ACC112 (cell line): ENCODE data around the gene PLEKHA6.

Experiments used
- H2AFZ ChIP-seq: fragments of 200-600 bp; sonication (generic); one replicate; pipeline ENCODE4 v1.6.0; 2017; ENCODE audit warnings: antibody characterized with exemption, low read length; ENCODE audit not compliant: unreplicated experiment
- H3K27ac ChIP-seq: fragments of 200-600 bp; sonication (generic); 2 replicates; pipeline ENCODE4 v1.5.1; 2014; ENCODE audit warnings: low read depth, mild to moderate bottlenecking, antibody characterized with exemption, low read length, moderate library complexity
- H3K27me3 ChIP-seq: fragments of 200-600 bp; sonication (generic); 2 replicates; pipeline ENCODE4 v1.6.1; 2014; ENCODE audit warnings: mild to moderate bottlenecking, antibody characterized with exemption, low read length, moderate library complexity, mixed read lengths; ENCODE audit not compliant: insufficient read depth
- H3K36me3 ChIP-seq: fragments of 200-600 bp; sonication (generic); 2 replicates; pipeline ENCODE4 v1.6.1; 2016; ENCODE audit warnings: mild to moderate bottlenecking, antibody characterized with exemption, low read length, moderate library complexity, mixed read lengths; ENCODE audit not compliant: insufficient read depth
- H3K4me1 ChIP-seq: fragments of 200-600 bp; sonication (generic); one replicate; pipeline ENCODE4 v1.6.1; 2016; ENCODE audit warnings: low read length, mixed read lengths; ENCODE audit not compliant: insufficient read depth, unreplicated experiment, control insufficient read depth
- H3K4me3 ChIP-seq: fragments of 200-600 bp; sonication (generic); 2 replicates; pipeline ENCODE4 v1.5.1; 2014; ENCODE audit warnings: mild to moderate bottlenecking, low read depth, low read length
- H3K79me2 ChIP-seq: fragments of 200-600 bp; sonication (generic); one replicate; pipeline ENCODE4 v1.6.0; 2016; ENCODE audit warnings: low read length; ENCODE audit not compliant: control insufficient read depth, unreplicated experiment, insufficient read depth

The PLEKHA6 gene

DNA sequence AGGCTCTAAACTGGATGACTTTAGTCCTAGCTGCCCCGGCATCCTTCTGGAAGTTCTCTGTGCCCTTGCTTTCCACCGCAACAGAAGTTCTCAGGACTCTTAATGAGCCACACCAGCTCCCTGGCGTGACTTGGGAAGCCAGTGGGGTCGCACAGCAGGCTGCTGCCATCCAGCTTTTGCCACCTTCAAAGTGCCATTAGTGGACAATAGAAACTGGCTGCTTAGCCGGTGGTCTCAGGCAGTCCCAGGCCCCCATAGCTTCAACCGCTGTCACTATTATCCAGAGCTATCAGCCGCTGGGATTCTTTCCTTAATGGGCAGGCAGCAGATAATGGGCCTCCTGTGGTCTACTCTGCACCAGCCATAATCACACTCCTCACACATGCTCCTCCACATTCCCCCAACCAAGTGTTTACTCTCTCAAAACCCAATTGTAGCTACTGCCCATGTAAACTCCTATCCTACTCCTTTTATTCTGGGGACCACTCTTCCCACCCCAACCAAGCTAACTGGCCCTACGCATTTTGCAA, 37.3 kb downstream of the PLEKHA6 start:
- no peak overlapping the region for H3K27ac ChIP-seq
- H3K27me3 ChIP-seq: no peaks in the 10 kb centered on the region
- H3K4me3 ChIP-seq: no peak overlapping the region
- no peak overlapping the region for H2AFZ ChIP-seq
- peaks cover 36% of the 10 kb centered on the region for H3K4me1 ChIP-seq
- no peaks in the 10 kb centered on the region for H3K36me3 ChIP-seq
- no peaks in the 10 kb centered on the region for H3K79me2 ChIP-seq

DNA sequence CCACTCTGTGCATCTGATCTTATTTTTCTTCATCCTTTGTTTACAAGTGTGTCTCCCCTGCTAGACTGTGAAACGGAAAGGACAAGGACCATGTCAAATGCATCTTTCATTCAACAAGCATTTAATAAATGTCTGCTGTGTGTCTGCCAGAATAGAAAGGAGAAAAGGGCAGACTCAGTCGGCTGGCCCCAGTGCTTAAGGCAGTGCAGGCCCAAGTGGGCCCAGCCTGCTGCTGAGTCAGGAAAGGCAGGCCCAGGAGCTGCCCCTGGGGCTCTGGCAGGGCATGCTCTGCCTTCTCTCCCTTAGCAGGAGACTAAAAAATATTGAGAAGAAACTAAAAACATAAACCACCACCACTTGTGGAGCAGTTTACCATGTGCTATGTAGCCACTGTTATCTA, 38.1 kb downstream of the PLEKHA6 start:
- Histone ChIP-seq H3K4me1 (peaks cover 36% of the 10 kb centered on the region), H3K27ac (no peak overlapping the region), H3K79me2 (no peaks in the 10 kb centered on the region)

DNA sequence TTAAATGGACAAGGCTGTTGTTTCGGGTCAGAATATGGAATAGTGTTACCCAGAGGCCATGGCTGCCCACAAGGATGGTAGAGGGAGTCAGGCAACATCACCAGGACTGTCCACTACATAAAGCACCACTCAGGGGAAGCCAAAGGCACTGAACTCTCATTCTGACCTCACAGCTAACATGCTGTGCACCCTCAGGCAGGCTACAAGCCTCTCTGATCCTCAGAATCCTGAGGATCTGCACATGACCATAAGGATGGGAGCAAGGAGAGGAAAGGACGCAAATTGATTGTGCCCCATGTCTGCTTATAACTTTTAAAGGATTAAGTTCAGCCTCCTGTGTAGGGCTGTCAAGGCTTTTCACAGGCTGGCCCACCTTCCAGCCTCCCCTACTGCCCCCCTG, 38.7 kb downstream of the PLEKHA6 start:
- no peaks in the 10 kb centered on the region for H3K36me3 ChIP-seq
- no peaks in the 10 kb centered on the region for H3K27me3 ChIP-seq
- no peaks in the 10 kb centered on the region for H3K79me2 ChIP-seq
- no peak overlapping the region for H2AFZ ChIP-seq
- H3K4me1 ChIP-seq: peaks cover 36% of the 10 kb centered on the region
- no peak overlapping the region for H3K27ac ChIP-seq
- H3K4me3 ChIP-seq: no peak overlapping the region

More for the DNA sequence above, 38.1 kb downstream of the PLEKHA6 start:
- H3K4me3 ChIP-seq: no peak overlapping the region
- H3K36me3 ChIP-seq: no peaks in the 10 kb centered on the region
- H3K27me3 ChIP-seq: no peaks in the 10 kb centered on the region
- no peak overlapping the region for H2AFZ ChIP-seq

DNA sequence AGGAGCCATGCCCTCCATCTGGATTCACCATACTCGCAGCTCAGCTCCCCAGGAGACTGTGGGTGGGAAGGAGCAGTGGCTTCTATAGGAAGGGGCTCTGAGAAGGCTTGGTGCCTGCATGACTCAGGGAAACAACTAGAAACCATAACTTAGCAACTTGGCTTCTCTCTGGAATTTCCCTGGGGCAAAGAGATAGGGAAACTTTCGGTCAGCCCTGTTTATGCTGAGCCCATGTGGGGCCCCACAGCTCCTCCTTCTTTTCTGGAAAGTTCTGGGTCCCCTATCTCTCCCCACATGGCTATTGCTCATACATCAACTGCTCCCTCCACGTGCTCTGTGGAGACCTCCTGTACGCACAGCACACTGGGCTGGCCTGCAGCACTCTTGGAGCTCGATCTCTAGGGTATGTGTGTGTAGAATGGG, 39.3 kb downstream of the PLEKHA6 start:
- Histone ChIP-seq H3K4me3 (no peak overlapping the region), H3K36me3 (no peaks in the 10 kb centered on the region), H3K27me3 (no peaks in the 10 kb centered on the region), H3K27ac (no peak overlapping the region), H2AFZ (no peak overlapping the region), H3K4me1 (peaks cover 36% of the 10 kb centered on the region), H3K79me2 (no peaks in the 10 kb centered on the region)

DNA sequence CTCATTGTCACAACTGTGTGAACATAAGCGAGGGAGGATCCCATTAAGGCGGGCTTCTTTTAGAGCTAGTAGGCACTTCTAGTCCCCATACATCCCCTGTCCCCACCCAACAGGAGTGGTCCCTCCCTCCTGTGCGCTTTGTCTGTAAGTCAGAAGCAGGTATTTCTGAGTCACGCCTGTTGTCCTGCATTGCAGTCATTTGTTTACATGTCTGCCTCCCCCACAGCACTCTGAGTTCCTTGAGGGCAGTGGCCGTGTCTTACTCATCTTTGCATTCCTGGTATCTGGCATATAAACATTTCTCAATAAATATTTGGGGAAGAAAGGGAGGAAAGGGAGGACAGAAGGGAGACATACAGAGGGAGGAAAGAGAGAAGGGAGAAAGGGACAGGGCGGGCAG, 40.3 kb downstream of the PLEKHA6 start:
- Histone ChIP-seq H3K27me3 (peaks cover 4% of the 10 kb centered on the region; the same call in 1 of the 2 replicates), H3K4me1 (peaks cover 36% of the 10 kb centered on the region), H3K4me3 (no peak overlapping the region), H3K27ac (peak overlapping the region; percentile 4; the same call in 1 of the 2 replicates), H2AFZ (no peak overlapping the region), H3K36me3 (no peaks in the 10 kb centered on the region), H3K79me2 (no peaks in the 10 kb centered on the region)

DNA sequence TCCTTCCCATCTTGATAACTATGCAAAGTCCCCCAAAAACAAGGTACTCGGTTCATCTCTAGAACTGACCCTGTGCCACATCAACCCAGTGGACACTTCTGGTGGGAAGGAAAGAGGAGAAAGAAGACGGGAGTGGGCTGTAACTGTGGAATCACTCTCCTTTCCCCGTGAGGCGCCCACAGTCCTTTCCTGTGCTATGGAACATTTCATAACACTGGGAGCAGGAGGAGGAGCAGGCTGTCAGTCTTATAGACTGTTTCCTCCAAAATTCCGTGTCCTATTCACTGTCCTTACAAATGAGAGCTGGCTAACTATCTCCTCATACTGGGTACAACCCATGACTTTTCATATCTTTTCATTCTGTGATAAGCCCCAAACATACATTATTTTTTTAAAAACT, 40.7 kb downstream of the PLEKHA6 start:
- H3K36me3 ChIP-seq: no peaks in the 10 kb centered on the region
- no peak overlapping the region for H3K4me3 ChIP-seq
- no peak overlapping the region for H2AFZ ChIP-seq
- peaks cover 9% of the 10 kb centered on the region; the same call in 1 of the 2 replicates for H3K27me3 ChIP-seq
- no peak overlapping the region for H3K27ac ChIP-seq
- peaks cover 31% of the 10 kb centered on the region for H3K4me1 ChIP-seq
- no peaks in the 10 kb centered on the region for H3K79me2 ChIP-seq

DNA sequence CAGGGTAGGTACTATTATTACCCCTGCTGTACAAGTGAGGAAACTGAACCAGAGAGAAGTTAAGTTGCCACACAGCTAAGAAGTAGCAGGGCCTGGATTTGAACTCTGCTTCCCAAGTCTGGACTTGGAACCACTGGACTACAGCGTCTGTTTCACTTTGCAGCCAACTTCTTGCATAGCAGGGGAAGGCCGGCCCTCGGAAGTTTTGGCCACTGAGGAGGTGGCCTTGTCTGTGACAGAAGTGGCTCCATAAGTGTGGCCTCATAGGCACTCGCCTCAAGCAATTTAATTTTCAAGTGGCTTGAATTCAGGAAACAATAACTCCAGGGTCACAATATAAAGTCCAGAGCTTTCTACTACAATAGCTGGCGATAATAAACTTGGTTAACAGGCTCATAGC, 41.4 kb downstream of the PLEKHA6 start:
- H3K79me2 ChIP-seq: no peaks in the 10 kb centered on the region

DNA sequence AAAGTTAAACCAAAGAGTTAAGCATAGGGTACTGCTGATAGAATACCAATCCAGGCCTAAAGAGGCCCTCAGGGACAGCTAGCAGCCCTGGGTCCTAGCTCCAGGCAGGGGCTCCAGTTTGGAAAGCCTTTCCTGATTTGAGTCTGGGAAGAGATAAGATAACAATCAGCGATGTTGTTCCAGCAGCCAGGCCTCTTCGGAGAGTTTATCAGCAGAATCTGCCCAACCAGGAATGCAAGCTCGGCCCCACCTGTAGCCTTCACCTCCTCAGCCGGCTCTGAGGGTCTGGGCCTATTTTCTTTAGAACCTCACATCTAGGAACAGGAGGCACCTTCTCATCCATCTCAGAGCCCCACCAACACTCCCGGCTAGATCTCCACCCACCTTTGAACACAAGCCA, 42.6 kb downstream of the PLEKHA6 start:
- Histone ChIP-seq H3K79me2 (no peaks in the 10 kb centered on the region), H3K36me3 (no peaks in the 10 kb centered on the region), H3K4me1 (peaks cover 21% of the 10 kb centered on the region), H3K27me3 (peaks cover 16% of the 10 kb centered on the region; the same call in 1 of the 2 replicates), H3K27ac (no peak overlapping the region), H3K4me3 (no peak overlapping the region), H2AFZ (no peak overlapping the region)

More for the DNA sequence above, 41.4 kb downstream of the PLEKHA6 start:
- H2AFZ ChIP-seq: no peak overlapping the region
- H3K4me3 ChIP-seq: no peak overlapping the region
- H3K27me3 ChIP-seq: peaks cover 16% of the 10 kb centered on the region; the same call in 1 of the 2 replicates
- no peaks in the 10 kb centered on the region for H3K36me3 ChIP-seq
- no peak overlapping the region for H3K27ac ChIP-seq
- H3K4me1 ChIP-seq: peaks cover 24% of the 10 kb centered on the region

DNA sequence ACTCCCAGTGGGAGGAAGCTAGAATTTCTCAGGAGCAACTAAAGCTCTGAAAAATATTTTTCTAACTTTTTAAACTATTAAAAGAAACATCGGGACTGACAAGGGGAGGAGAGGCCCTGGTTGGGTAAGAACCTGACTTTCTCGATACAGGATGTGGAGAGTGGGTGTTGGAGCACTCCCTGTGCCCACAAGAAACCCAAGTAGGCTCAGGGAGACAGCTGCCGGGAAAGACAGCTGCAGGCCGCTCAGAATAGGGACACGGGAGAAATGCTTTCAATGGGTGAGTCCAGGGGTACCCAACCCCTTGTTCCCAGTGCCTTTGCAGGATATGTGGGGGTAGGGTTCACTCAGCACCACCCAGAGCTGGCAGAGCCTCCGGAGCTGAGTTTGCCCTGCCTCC, 43.6 kb downstream of the PLEKHA6 start:
- Histone ChIP-seq H3K36me3 (no peaks in the 10 kb centered on the region), H3K4me3 (no peak overlapping the region), H3K79me2 (no peaks in the 10 kb centered on the region), H3K4me1 (peaks cover 21% of the 10 kb centered on the region), H3K27ac (no peak overlapping the region), H2AFZ (no peak overlapping the region), H3K27me3 (peaks cover 20% of the 10 kb centered on the region)

DNA sequence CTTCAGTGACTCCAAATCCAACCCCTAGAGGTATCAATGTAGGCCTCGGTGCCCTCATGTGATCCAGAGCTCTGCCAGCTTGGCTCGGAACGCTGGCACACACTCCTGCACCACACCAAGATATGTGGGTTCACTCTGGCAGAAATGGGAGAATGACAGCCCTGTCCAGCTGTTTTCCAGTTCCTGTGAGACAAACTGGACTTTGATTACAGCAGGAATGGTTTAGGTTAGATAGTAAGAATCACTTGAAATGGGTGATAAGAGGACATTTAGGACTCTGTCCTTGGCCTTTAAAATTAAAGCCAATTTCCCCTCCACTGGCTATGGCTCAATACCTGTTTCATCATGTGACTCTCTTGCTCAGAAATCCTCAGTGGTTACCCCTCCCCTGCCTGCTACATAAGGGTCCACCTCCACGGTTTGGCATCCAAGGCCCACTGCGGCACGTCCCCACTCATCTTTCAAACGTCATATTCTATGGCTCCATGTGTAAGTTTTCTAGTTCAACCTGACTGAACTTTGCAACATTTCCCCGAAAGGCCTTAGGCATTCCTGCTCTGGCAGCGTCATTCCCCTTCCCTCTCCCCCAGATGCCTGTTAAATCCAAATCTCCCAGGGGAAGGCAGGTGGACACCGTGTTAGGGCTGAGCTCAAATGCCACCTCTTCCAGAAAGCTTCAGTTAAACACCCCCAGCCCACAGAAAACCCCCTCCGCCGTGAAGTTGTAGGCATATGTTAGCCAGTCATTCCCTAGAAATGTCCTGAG, 44.7 kb downstream of the PLEKHA6 start:
- H3K4me3 ChIP-seq: no peak overlapping the region
- peaks cover 12% of the 10 kb centered on the region for H3K4me1 ChIP-seq
- H3K79me2 ChIP-seq: no peaks in the 10 kb centered on the region
- H2AFZ ChIP-seq: no peak overlapping the region
- no peak overlapping the region for H3K27ac ChIP-seq
- H3K27me3 ChIP-seq: peaks cover 26% of the 10 kb centered on the region
- no peaks in the 10 kb centered on the region for H3K36me3 ChIP-seq
